T-helper 1 cell treated with Interleukin-12 subunit alpha and Interleukin-12 subunit beta and Interleukin-4 antibody, amounts not matched to agents 30 μg/mL and 1 μg/mL, for 36 hours (primary cell): ENCODE measurements around the gene RILP.
"Not testable (repeated sequence)": the region's sequence is repeated elsewhere in the genome, so short reads cannot be mapped to it uniquely, and the experiment has no call there.

Source experiments
- H3K27ac Mint-ChIP-seq: one replicate; pipeline ENCODE4 v1.8.0; 2021; ENCODE audit warnings: mild to moderate bottlenecking, mixed read lengths
- H3K27me3 Mint-ChIP-seq: one replicate; pipeline ENCODE4 v1.8.0; 2021; ENCODE audit warnings: low read depth, mixed read lengths
- H3K36me3 Mint-ChIP-seq: one replicate; pipeline ENCODE4 v1.8.0; 2021; ENCODE audit warnings: low read depth, mixed read lengths
- H3K4me1 Mint-ChIP-seq: one replicate; pipeline ENCODE4 v1.8.0; 2021; ENCODE audit warnings: low read depth, mixed read lengths
- H3K4me3 Mint-ChIP-seq: one replicate; pipeline ENCODE4 v1.8.0; 2021; ENCODE audit warnings: mild to moderate bottlenecking, moderate library complexity, mixed read lengths
- H3K9me3 Mint-ChIP-seq: one replicate; pipeline ENCODE4 v1.8.0; 2021; ENCODE audit warnings: mixed read lengths

RILP gene

GRCh38 chr17:1649844-1650501, at the start of gene RILP:
RILP (minus strand) TSS chr17:1649866; CDS start chr17:1649804, 62 bp downstream.
- H3K4me1 Mint-ChIP-seq: peaks cover 15% of the 10 kb centered on the region
- H3K9me3 Mint-ChIP-seq: no peaks in the 10 kb centered on the region
- peak within 1 kb of the TSS; percentile 64 for H3K4me3 Mint-ChIP-seq
- H3K27me3 Mint-ChIP-seq: no peaks in the 10 kb centered on the region
- H3K27ac Mint-ChIP-seq: no peak within 1 kb of the TSS
- H3K36me3 Mint-ChIP-seq: peaks cover 27% of the 10 kb centered on the region

GRCh38 chr17:1697681-1698080, 48.0 kb upstream of the RILP start:
- no peak overlapping the region for H3K27ac Mint-ChIP-seq
- no peaks in the 10 kb centered on the region for H3K9me3 Mint-ChIP-seq
- H3K36me3 Mint-ChIP-seq: no peaks in the 10 kb centered on the region
- H3K4me3 Mint-ChIP-seq: no peak overlapping the region
- H3K4me1 Mint-ChIP-seq: no peaks in the 10 kb centered on the region
- H3K27me3 Mint-ChIP-seq: no peaks in the 10 kb centered on the region

- no peak overlapping the region for H3K27ac Mint-ChIP-seq
- H3K4me3 Mint-ChIP-seq: no peak overlapping the region
- H3K9me3 Mint-ChIP-seq: no peaks in the 10 kb centered on the region
- H3K27me3 Mint-ChIP-seq: no peaks in the 10 kb centered on the region
- no peaks in the 10 kb centered on the region for H3K36me3 Mint-ChIP-seq
- no peaks in the 10 kb centered on the region for H3K4me1 Mint-ChIP-seq
Measured at GRCh38 chr17:1695365-1695764, 45.7 kb upstream of the RILP start.

- Mint-ChIP-seq H3K4me3 (no peak overlapping the region), H3K9me3 (no peaks in the 10 kb centered on the region)
Measured at GRCh38 chr17:1693339-1693738, 43.7 kb upstream of the RILP start.

GRCh38 chr17:1690544-1691221, 41.0 kb upstream of the RILP start:
- no peaks in the 10 kb centered on the region for H3K4me1 Mint-ChIP-seq
- no peak overlapping the region for H3K27ac Mint-ChIP-seq
- no peak overlapping the region for H3K4me3 Mint-ChIP-seq
- H3K9me3 Mint-ChIP-seq: no peaks in the 10 kb centered on the region
- H3K36me3 Mint-ChIP-seq: no peaks in the 10 kb centered on the region
- H3K27me3 Mint-ChIP-seq: no peaks in the 10 kb centered on the region

More at GRCh38 chr17:1693339-1693738, 43.7 kb upstream of the RILP start:
- Mint-ChIP-seq H3K27me3 (no peaks in the 10 kb centered on the region), H3K4me1 (no peaks in the 10 kb centered on the region), H3K27ac (no peak overlapping the region), H3K36me3 (no peaks in the 10 kb centered on the region)

- H3K27me3 Mint-ChIP-seq, H3K27ac Mint-ChIP-seq, H3K4me3 Mint-ChIP-seq, H3K9me3 Mint-ChIP-seq: not testable (repeated sequence)
- peaks cover 11% of the 10 kb centered on the region for H3K4me1 Mint-ChIP-seq
- H3K36me3 Mint-ChIP-seq: peaks cover 13% of the 10 kb centered on the region
Measured at GRCh38 chr17:1688405-1688804, 38.7 kb upstream of the RILP start.

- Mint-ChIP-seq H3K4me3 (no peak overlapping the region), H3K36me3 (peaks cover 31% of the 10 kb centered on the region)
Measured at GRCh38 chr17:1686086-1686485, 36.4 kb upstream of the RILP start.

GRCh38 chr17:1684378-1685189, 34.9 kb upstream of the RILP start, which contains the start of gene PRPF8:
PRPF8 (minus strand) TSS chr17:1684867; CDS start chr17:1684571, 296 bp downstream.
- H3K27ac Mint-ChIP-seq: peak within 1 kb of the TSS; percentile 94
- peak within 1 kb of the TSS; percentile 99 for H3K4me3 Mint-ChIP-seq
- H3K27me3 Mint-ChIP-seq: no peaks in the 10 kb centered on the region
- H3K4me1 Mint-ChIP-seq: peaks cover 27% of the 10 kb centered on the region
- no peaks in the 10 kb centered on the region for H3K9me3 Mint-ChIP-seq
- peaks cover 46% of the 10 kb centered on the region for H3K36me3 Mint-ChIP-seq

More at GRCh38 chr17:1686086-1686485, 36.4 kb upstream of the RILP start:
- Mint-ChIP-seq H3K27me3 (no peaks in the 10 kb centered on the region), H3K9me3 (no peaks in the 10 kb centered on the region), H3K4me1 (peaks cover 20% of the 10 kb centered on the region), H3K27ac (no peak overlapping the region)

GRCh38 chr17:1683459-1683858, 33.8 kb upstream of the RILP start:
- H3K27me3 Mint-ChIP-seq: no peaks in the 10 kb centered on the region
- H3K4me1 Mint-ChIP-seq: peaks cover 27% of the 10 kb centered on the region
- peak overlapping the region; percentile 99 for H3K4me3 Mint-ChIP-seq
- H3K9me3 Mint-ChIP-seq: no peaks in the 10 kb centered on the region
- peaks cover 55% of the 10 kb centered on the region for H3K36me3 Mint-ChIP-seq
- peak overlapping the region; percentile 94 for H3K27ac Mint-ChIP-seq

- Mint-ChIP-seq H3K4me1 (peaks cover 15% of the 10 kb centered on the region), H3K9me3 (no peaks in the 10 kb centered on the region), H3K27me3 (no peaks in the 10 kb centered on the region), H3K27ac (no peak overlapping the region), H3K36me3 (peaks cover 73% of the 10 kb centered on the region), H3K4me3 (no peak overlapping the region)
Measured at GRCh38 chr17:1676401-1676800, 26.7 kb upstream of the RILP start.

GRCh38 chr17:1673041-1673785, 23.5 kb upstream of the RILP start:
- H3K4me3 Mint-ChIP-seq: no peak overlapping the region
- H3K27ac Mint-ChIP-seq: no peak overlapping the region
- no peaks in the 10 kb centered on the region for H3K27me3 Mint-ChIP-seq
- no peaks in the 10 kb centered on the region for H3K9me3 Mint-ChIP-seq
- peaks cover 63% of the 10 kb centered on the region for H3K36me3 Mint-ChIP-seq
- H3K4me1 Mint-ChIP-seq: peaks cover 17% of the 10 kb centered on the region

GRCh38 chr17:1663934-1664333, 14.3 kb upstream of the RILP start:
- H3K36me3 Mint-ChIP-seq: peaks cover 57% of the 10 kb centered on the region
- H3K4me1 Mint-ChIP-seq, H3K4me3 Mint-ChIP-seq, H3K27ac Mint-ChIP-seq, H3K9me3 Mint-ChIP-seq, H3K27me3 Mint-ChIP-seq: not testable (repeated sequence)

GRCh38 chr17:1661045-1661444, 11.4 kb upstream of the RILP start:
- Mint-ChIP-seq H3K4me3 (no peak overlapping the region), H3K4me1 (peaks cover 2% of the 10 kb centered on the region), H3K27ac (no peak overlapping the region), H3K9me3 (no peaks in the 10 kb centered on the region), H3K27me3 (no peaks in the 10 kb centered on the region), H3K36me3 (peaks cover 64% of the 10 kb centered on the region)

- Mint-ChIP-seq H3K36me3 (peaks cover 72% of the 10 kb centered on the region), H3K27ac (no peak overlapping the region), H3K4me1 (peaks cover 2% of the 10 kb centered on the region), H3K27me3 (no peaks in the 10 kb centered on the region), H3K9me3 (no peaks in the 10 kb centered on the region), H3K4me3 (no peak overlapping the region)
Measured at GRCh38 chr17:1658100-1658499, 8.4 kb upstream of the RILP start.
